Tibial nerve (tissue), 4 donors: ENCODE results near the gene NAA25. TPM values are rescaled to one million over a fixed set of nuclear protein-coding genes. Genes with fewer than 3 reads are reported as not detected.
"Not testable (repeated sequence)": the region's sequence is repeated elsewhere in the genome, so short reads cannot be mapped to it uniquely, and the experiment has no call there.

ENCODE experiments used
- DNase-seq, 2 donors: peaks; one replicate each; pipeline ENCODE4 v3.0.0-alpha.2; 2019; ENCODE audit warnings: low spot score in 2 of 2
- H3K27ac ChIP-seq, 4 donors: fragments of 200-600 bp; sonication (generic) in 3 of 4; one replicate each; pipeline ENCODE4 v1.5.1; 2017 to 2019; ENCODE audit warnings: mild to moderate bottlenecking in 1 of 4
- H3K27me3 ChIP-seq, 2 donors: fragments of 200-600 bp; sonication (generic) in 1 of 2; one replicate each; pipeline versions ENCODE4 v1.5.1 to v1.6.0; 2017 to 2019
- H3K36me3 ChIP-seq, 3 donors: fragments of 200-600 bp; sonication (generic); one replicate each; pipeline ENCODE4 v1.5.1; 2018 to 2019
- H3K4me1 ChIP-seq, 4 donors: fragments of 200-600 bp; sonication (generic) in 3 of 4; one replicate each; pipeline ENCODE4 v1.5.1; 2017 to 2019
- H3K4me3 ChIP-seq, 4 donors: fragments of 200-600 bp; sonication (generic) in 3 of 4; one replicate each; pipeline ENCODE4 v1.5.1; 2017 to 2019; ENCODE audit warnings: mild to moderate bottlenecking in 1 of 4, moderate library complexity in 1 of 4
- H3K9me3 ChIP-seq, 4 donors: fragments of 200-600 bp; sonication (generic) in 3 of 4; one replicate each; pipeline ENCODE4 v1.5.1; 2017 to 2019
- CTCF ChIP-seq, 5 experiments: fragments of 200-600 bp in 3 of 5; fragments of 450-650 bp in 2 of 5; sonication (generic) in 3 of 5; IDR thresholded peaks; one replicate each; pipeline ENCODE4 v1.5.1; 2016 to 2019; ENCODE audit warnings: antibody characterized with exemption in 5 of 5, mild to moderate bottlenecking in 3 of 5, moderate library complexity in 2 of 5
- EP300 ChIP-seq, 2 donors: sonication (generic); formaldehyde crosslinking; IDR thresholded peaks; one replicate each; pipeline ENCODE4 v1.6.1; 2017; ENCODE audit warnings: antibody characterized with exemption in 2 of 2, mild to moderate bottlenecking in 1 of 2
- POLR2A ChIP-seq, 2 donors: fragments of 450-650 bp; IDR thresholded peaks; one replicate each; pipeline ENCODE4 v1.6.1; 2017; ENCODE audit warnings: antibody characterized with exemption in 2 of 2, mild to moderate bottlenecking in 2 of 2, moderate library complexity in 2 of 2
- WGBS, 2 donors: methylation state at CpG; one replicate each; pipeline ENCODE4 v1.1.5; 2018; 5-methylcytosine and 5-hydroxymethylcytosine counted together
- total RNA-seq, 4 donors: library from RNA; depleted of rRNA; stranded (reverse); fragments of >200 nt; gene quantifications; one replicate each; pipeline ENCODE4 v1.1.0, GENCODE V29; 2016

NAA25 gene
- total RNA-seq, 4 donors from 2014 or later, result 22.7 to 40.4 (median 34.2) TPM

DNA sequence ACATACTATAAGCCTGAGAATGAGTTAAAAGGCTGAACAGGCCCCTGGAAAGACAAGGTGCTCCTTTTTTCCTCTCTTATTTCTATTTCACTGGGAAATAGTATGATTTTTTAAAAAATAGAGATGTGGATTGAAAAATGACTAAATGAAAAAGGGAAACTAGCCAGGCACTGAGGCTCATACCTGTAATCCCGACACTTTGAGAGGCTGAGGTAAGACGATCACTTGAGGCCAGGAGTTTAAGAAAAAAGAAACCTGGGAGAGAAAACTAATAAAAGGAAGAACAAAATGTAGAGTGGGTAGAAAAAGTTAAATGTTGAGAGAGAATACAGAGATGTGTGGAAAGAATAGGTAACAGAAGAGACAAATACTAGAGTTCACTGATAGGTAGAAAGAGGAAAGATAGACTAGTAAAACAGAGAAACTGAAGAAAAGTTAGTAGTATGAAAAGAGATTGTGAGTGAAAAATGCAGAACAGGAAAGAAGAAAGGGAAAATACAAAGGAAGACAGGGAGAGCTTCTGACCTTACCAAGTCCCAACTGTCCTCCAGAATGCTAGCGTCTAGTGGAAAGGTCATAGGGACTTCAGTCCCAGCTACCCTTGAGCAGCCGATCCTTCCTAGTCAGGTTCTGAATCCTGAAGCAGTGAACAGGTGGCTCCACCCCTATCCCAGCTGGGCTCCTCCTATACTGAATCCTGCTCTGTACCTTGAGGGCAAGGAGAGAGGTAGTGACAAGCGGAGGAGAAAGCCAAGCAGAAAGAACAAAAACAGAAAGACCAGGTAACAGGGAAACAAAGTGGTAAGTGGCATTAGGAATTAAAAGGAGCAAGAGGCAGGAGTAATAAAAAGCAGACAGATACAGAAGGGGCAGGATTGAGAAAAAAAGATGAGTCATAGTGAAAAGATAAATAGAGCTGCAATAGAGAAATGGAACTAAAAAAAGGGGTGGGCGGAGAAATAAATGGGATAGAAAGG is 102.9 kb downstream of the NAA25 start:
- no peaks in the 10 kb centered on the region for H3K27me3 ChIP-seq
- H3K9me3 ChIP-seq, result no peaks in the 10 kb centered on the region
- no peak for TF ChIP-seq POLR2A (IDR thresholded peaks at IDR 0.05)
- no peak for TF ChIP-seq EP300 (IDR thresholded peaks at IDR 0.05)
- no peak for TF ChIP-seq CTCF (IDR thresholded peaks at IDR 0.05)
- no peak overlapping the region for H3K4me3 ChIP-seq
- WGBS, 2 donors, result 79 to 81% methylated on average over 6 of the region's 6 CpGs
- H3K4me1 ChIP-seq, result peaks cover 0 to 22% (median 0%) of the 10 kb centered on the region in 4 donors
- no peak overlapping the region for H3K27ac ChIP-seq
- DNase-seq, result no peak
- H3K36me3 ChIP-seq, result peaks cover 0 to 20% (median 0%) of the 10 kb centered on the region in 3 donors

DNA sequence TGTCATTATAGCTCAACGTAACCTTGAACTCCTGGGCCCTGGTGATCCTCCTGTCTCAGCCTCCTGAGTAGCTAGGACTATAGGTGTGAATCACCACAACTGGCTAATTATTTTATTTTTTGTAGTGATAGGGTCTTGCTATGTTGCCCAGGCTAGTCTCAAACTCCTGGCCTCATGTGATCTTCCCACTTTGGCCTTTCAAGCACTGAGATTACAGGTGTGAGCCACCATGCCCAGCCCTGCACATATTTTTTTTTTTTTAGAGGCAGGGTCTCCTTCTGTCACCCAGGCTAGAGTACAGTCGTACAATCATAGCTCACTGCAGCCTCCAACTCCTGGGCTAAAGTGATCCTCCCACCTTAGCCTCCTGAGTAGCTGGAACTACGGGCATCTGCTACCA is 104.5 kb downstream of the NAA25 start:
- WGBS, 2 donors, result 96 to 97% methylated on average over 3 of the region's 3 CpGs
- Histone ChIP-seq H3K27ac (no peak overlapping the region), H3K4me3 (no peak overlapping the region)

DNA sequence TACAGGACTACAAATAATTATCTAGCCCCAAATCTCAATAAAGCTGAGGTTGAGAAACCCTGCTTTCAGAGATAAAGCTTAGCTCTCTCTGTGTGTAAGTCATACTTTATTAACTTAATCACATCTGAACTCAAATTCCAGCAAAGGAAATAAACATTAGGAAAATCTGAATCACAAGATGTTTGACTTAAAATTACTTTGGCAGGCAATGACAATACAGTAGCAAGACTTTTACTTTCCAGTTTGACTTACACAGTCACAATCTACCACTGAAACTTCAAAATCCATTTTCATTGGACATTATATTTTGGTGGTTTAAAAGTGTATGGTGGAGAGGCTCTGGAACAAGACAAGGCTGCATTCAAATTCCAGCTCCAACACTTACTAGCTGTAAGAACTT is 107.0 kb downstream of the NAA25 start:
- no peak for DNase-seq
- H3K4me1 ChIP-seq, result peaks cover 0 to 14% (median 0%) of the 10 kb centered on the region in 4 donors
- H3K9me3 ChIP-seq, result no peaks in the 10 kb centered on the region
- peaks cover 0 to 21% (median 0%) of the 10 kb centered on the region in 3 donors for H3K36me3 ChIP-seq
- no peaks in the 10 kb centered on the region for H3K27me3 ChIP-seq
- H3K4me3 ChIP-seq, result no peak overlapping the region
- TF ChIP-seq CTCF (IDR thresholded peaks at IDR 0.05) (no peak), POLR2A (IDR thresholded peaks at IDR 0.05) (no peak), EP300 (IDR thresholded peaks at IDR 0.05) (no peak)
- H3K27ac ChIP-seq, result no peak overlapping the region

More for the DNA sequence above, 104.5 kb downstream of the NAA25 start:
- no peak for DNase-seq
- TF ChIP-seq EP300 (IDR thresholded peaks at IDR 0.05), result no peak
- TF ChIP-seq CTCF (IDR thresholded peaks at IDR 0.05), result no peak
- no peak for TF ChIP-seq POLR2A (IDR thresholded peaks at IDR 0.05)
- Histone ChIP-seq H3K27me3 (no peaks in the 10 kb centered on the region), H3K36me3 (peaks cover 0 to 21% (median 0%) of the 10 kb centered on the region in 3 donors), H3K9me3 (no peaks in the 10 kb centered on the region), H3K4me1 (peaks cover 0 to 14% (median 0%) of the 10 kb centered on the region in 4 donors)

- Histone ChIP-seq H3K36me3 (peaks cover 0 to 21% (median 0%) of the 10 kb centered on the region in 3 donors), H3K4me1 (peaks cover 0 to 10% (median 0%) of the 10 kb centered on the region in 4 donors), H3K4me3 (no peak overlapping the region), H3K27ac (no peak overlapping the region), H3K9me3 (no peaks in the 10 kb centered on the region), H3K27me3 (no peaks in the 10 kb centered on the region)
- DNase-seq, result no peak
- 88 to 91% methylated on average over 8 of the region's 8 CpGs for WGBS, 2 donors
- TF ChIP-seq EP300 (IDR thresholded peaks at IDR 0.05), result no peak
- no peak for TF ChIP-seq POLR2A (IDR thresholded peaks at IDR 0.05)
- no peak for TF ChIP-seq CTCF (IDR thresholded peaks at IDR 0.05)
These were observed 107.8 kb downstream of the NAA25 start for GRCh38 chr12:112000820-112001219.

- H3K4me3 ChIP-seq, H3K27me3 ChIP-seq, DNase-seq, H3K4me1 ChIP-seq, H3K27ac ChIP-seq, H3K9me3 ChIP-seq: not testable (repeated sequence)
- H3K36me3 ChIP-seq, result peaks cover 0 to 17% (median 0%) of the 10 kb centered on the region in 3 donors
- WGBS, 2 donors, result 77 to 85% methylated on average over 9 of the region's 9 CpGs
These were observed 109.5 kb downstream of the NAA25 start for GRCh38 chr12:111999129-111999528.
